GM10248 (cell line): ENCODE measurements around the gene PRKCE.

Experiments
- CTCF ChIA-PET: fragments of 300-600 bp; sonication (Branson Sonifier 250); formaldehyde crosslinking; extraction: SDS; loops from one replicate; lab custom pipeline; 2021; ENCODE audit warnings: antibody characterized with exemption; lab: Yijun Ruan, JAX
- POLR2A ChIA-PET: fragments of 350-650 bp; sonication (Branson Sonifier 250); formaldehyde crosslinking; extraction: SDS; loops from one replicate; lab custom pipeline; 2020; ENCODE audit warnings: antibody characterized with exemption; lab: Yijun Ruan, JAX
- DNase-seq: peaks from one replicate; pipeline ENCODE4 v3.0.0; 2012; ENCODE audit errors: extremely low spot score
- TF ChIP-seq, protein P1 (sequence below): IDR thresholded peaks from 2 replicates; pipeline ENCODE4 v1.5.1; 2012; ENCODE audit warnings: mild to moderate bottlenecking, low read depth; ENCODE audit errors: extremely low read depth, missing control alignments, control extremely low read depth

Gene PRKCE

DNA sequence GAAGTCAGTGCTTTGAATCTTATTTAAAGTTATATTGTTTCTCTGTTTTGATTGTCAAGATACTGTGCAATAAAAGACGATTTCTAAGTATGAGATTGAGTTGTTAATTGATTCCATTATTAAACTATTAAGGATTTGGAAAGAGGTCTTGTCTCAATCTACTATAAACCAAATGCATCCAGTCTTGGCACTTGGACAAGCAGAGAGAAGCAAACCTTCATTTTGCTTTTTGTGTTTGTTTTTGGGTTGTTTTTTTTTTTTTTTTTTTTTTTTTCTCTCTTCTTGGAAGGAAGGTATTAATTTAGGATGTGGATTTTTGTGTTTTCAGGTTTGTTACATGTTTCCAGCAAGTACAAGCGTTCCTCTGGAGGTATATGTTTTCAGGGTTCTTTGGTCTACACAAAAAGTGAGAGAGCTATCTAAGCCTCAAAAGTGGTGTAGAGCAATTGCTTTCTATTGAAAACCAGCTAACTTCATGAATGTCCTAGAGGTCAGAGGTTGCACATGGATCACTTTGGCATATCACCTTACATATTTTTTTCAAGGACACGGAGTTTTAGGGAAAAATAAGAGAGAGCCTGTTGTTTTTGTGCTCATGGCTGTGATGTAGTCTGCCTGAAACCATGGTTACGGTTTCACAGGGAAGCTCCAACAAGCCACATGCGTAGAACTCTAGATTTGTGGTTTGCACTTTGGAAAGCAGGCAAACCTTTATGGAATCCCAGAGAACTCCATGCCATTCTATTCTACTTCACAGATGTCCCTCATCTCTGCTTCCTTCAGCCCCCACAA lies 1.8 kb downstream of the PRKCE start:
- ChIA-PET CTCF (interaction anchor here (1.5 to 3.5 kb wide), 5 partner anchors 9 to 125 kb away, joined by 4 to 18 read pairs (median 6); no protein-coding TSS in a partner anchor), POLR2A (no interaction called here)
- DNase-seq: no peak
- TF ChIP-seq, protein P1, sequence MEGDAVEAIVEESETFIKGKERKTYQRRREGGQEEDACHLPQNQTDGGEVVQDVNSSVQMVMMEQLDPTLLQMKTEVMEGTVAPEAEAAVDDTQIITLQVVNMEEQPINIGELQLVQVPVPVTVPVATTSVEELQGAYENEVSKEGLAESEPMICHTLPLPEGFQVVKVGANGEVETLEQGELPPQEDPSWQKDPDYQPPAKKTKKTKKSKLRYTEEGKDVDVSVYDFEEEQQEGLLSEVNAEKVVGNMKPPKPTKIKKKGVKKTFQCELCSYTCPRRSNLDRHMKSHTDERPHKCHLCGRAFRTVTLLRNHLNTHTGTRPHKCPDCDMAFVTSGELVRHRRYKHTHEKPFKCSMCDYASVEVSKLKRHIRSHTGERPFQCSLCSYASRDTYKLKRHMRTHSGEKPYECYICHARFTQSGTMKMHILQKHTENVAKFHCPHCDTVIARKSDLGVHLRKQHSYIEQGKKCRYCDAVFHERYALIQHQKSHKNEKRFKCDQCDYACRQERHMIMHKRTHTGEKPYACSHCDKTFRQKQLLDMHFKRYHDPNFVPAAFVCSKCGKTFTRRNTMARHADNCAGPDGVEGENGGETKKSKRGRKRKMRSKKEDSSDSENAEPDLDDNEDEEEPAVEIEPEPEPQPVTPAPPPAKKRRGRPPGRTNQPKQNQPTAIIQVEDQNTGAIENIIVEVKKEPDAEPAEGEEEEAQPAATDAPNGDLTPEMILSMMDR: no peak

DNA sequence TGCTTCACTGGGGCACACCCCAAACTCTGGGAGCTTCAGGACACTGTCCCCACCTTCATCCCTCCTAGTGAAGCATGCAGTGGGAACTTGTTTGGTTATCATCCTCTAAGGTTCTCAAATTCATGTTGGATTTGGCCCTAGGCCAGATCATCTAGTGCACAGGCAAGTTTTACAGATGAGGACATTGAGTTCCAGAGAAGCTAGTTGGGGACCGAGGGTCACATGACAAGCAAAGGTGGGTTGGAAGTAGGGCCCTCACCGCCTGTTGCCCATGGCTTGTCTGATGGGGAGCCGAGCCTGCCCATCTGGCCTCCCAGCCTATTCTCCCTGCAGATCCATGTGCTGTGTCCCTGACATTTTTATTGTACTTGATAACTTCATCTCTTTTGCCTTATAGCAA lies 2.8 kb downstream of the PRKCE start:
- ChIA-PET CTCF (interaction anchor here (1.6 to 3.5 kb wide), 5 partner anchors 11 to 187 kb away, joined by 4 to 18 read pairs (median 6); no protein-coding TSS in a partner anchor), POLR2A (no interaction called here)
- DNase-seq: no peak
- TF ChIP-seq, protein P1: no peak

DNA sequence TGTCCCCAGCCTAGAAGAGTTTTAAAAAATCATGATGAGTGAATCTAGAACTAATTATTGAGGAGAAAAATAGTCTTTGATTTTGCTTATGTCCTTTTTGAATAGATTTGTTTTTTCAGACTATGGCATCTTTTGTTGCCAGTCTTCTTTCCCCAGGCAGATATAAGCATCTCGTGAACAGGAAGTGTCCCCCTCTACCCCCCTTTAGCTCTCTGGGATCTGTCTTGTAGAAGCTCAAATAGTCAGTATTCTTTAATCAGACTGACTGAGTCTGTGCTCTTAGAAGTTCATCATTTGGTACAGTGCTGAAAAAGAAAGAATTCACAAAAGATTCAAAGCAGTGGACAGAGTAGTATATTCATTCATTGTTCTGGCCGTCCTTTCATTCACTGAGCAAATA lies 10.4 kb downstream of the PRKCE start:
- TF ChIP-seq, protein P1: no peak
- ChIA-PET POLR2A (no interaction called here), CTCF (interaction anchor here (1.0 to 2.0 kb wide), 5 partner anchors 11 to 274 kb away, joined by 3 to 6 read pairs (median 4); no protein-coding TSS in a partner anchor)
- DNase-seq: no peak

DNA sequence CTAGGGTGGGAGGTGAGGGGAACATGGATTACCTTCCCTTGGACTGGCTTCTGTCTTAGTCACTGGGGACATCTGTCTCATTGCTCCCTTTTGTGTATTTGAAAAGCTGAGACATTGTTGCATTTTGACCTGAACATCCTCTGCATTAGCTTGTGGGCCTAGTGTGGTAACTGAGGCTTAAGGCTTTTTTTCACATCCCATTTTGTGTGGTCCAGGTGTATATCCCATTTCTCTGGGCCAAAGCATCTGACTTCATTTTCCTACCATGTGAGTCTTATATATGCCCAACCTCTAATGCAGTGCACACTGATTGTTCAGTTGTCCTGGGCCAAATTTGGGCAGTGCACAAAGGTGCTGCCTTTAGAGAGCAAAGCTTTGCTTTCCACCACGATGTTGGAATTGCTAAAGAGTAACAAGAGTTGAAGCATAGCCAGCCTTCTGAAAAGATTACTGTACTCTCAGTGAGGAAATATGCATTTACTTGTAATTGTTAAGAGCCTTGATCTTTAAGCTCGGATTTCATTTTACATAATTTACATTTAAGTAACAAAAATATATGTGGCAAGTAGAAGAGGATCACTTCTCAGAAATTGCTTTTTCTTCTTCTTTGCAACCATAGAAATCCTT lies 13.3 kb downstream of the PRKCE start:
- CTCF ChIA-PET: interaction anchor here (0.7 to 4.5 kb wide), 8 partner anchors 8 to 67 kb away, joined by 3 to 18 read pairs (median 4); no protein-coding TSS in a partner anchor
- TF ChIP-seq, protein P1: no peak
- POLR2A ChIA-PET: no interaction called here
- peak; percentile 39 for DNase-seq

DNA sequence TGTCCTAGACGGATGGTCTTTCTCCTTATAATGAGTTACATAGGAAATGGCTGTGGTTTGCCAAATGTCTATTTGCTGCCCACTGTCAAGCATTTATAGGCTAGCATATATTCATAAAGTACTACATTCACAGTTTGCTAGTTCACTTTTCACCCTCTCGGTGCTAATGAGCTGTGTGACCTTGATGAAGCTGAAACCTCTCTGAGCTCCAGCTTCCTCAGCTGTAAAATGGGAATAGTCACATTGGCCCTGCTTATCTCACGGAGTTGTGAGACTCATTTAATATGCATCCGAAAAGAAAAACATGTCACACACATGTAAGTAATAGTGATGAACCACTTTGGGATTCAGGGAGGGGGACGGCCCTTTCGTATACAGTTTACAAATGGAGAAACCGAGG lies 17.0 kb downstream of the PRKCE start:
- no peak for DNase-seq
- ChIA-PET CTCF (no interaction called here), POLR2A (no interaction called here)
- TF ChIP-seq, protein P1: no peak

DNA sequence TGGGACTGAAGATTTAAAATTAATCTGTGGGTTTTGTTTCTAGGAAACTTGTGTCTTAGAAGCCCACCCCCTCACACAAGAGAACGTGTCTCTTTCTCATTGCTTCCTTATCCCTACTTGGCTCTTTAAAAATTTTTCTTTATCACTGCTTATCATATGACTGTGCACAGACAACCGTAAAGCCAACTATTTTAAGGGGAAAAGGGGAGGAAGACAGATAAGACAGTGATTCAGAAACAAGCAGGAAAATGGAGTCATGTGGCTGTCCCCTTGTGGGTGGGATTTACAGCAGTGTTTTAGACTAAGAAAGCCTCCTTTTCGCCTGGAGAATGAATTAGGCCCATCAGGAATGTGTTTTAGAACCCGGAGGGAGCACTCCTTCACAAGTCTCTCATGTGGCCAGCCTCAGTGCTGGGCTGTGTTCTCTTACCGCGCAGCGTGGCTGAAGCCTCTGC lies 17.6 kb downstream of the PRKCE start:
- TF ChIP-seq, protein P1: no peak
- no peak for DNase-seq
- ChIA-PET POLR2A (no interaction called here), CTCF (no interaction called here)
